Fibroblast of the aortic adventitia (primary cell): ENCODE results near the gene TMC7. TPM values are rescaled to one million over a fixed set of nuclear protein-coding genes. Genes with fewer than 3 reads are reported as not detected.

ENCODE experiments used
- DNase-seq: peaks from one replicate; pipeline ENCODE4 v3.0.0-alpha.2; 2010; ENCODE audit warnings: low read depth
- H3K4me3 ChIP-seq: 2 replicates; pipeline ENCODE4 v1.5.1; 2011; ENCODE audit warnings: low read depth, mild to moderate bottlenecking, control low read depth, low read length, moderate library complexity
- CTCF ChIP-seq: IDR thresholded peaks from 2 replicates; pipeline ENCODE4 v1.5.1; 2011; ENCODE audit warnings: mild to moderate bottlenecking, low read length, control low read depth, inconsistent platforms; ENCODE audit not compliant: insufficient read depth
- total RNA-seq: library from RNA; depleted of rRNA; stranded (reverse); fragments of >200 nt; gene quantifications from 2 replicates; pipeline ENCODE4 v1.2.3, GENCODE V29; 2012; ENCODE audit warnings: low replicate concordance

Gene TMC7
- total RNA-seq, result 0.41 and 1.5 TPM in 2 replicates

DNA sequence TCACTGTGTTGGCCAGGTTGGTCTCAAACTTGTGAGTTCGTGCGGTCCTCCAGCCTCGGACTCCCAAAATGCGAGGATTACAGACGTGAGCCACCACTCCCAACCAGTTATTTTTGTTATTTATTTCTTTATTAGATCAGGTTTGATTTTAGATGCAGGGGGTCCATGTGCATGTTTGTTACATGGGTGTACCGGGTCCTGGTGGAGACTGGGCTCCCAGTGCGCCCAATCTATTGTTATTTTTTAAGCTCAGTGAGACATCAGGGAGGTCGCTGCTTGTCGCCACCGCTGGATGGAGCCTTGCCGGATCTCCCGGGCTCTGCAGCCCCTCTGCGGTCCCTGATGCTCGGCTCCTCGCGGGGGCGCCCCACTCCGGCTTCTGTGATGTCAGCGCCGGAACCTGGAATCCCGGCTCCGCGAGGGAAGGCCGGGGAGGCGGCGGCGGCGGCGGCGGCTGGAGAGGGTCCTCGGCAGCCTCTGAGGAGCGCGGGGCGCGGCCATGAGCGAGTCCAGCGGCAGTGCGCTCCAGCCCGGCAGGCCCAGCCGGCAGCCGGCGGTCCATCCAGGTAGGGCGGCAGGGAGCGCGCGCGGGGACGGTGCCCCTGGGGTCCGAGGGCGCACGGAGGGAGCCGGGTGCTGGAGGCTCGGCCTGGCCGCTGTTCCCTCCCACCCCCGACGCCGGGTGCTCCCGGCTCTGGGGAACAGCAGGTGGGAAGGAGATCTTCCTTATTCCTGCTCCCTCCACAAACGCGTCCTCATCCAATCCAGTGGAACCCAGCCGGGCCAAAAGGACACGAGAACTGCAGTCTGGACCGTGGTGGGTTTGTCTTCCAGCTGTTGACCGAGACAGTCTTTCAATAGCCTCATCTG is at the start of gene TMC7:
TSS of gene TMC7 (plus strand) at position 370 of the 870 bp plus-strand sequence. CDS start at position 500, 130 bp downstream.
- DNase-seq, result peak; percentile 81
- peak; percentile 83 for TF ChIP-seq CTCF
- peak within 1 kb of the TSS; percentile 69 for H3K4me3 ChIP-seq

DNA sequence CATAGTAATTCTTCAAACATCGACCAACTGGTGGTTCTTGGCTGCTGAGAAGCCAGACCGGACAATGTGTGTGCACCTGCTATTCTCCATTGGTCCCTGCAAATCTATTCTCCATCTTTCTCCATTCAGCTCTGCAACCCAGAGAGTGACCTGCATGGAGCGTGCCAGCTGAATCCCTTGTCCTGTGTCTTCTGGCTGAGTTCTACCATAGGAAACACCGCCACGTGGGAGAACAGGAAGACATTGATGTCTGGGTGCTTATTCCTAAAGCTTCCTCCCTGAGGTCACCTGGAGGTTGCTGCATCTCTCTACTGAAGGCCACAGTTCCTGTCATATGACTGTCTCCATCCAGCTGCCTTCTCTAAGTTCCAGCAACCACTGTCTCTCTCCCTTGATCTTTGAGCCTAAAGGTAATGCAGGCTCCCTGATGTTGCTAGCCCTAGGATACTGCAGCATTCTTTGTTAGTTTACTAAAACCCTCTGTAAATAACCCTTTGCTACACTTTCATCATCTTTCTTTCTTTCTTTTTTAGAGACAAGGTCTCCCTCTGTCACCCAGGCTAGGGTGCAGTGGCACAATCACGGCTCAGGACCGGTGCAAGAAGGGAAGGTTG is 46.9 kb upstream of the TMC7 start:
- no peak for TF ChIP-seq CTCF
- H3K4me3 ChIP-seq, result no peak overlapping the region
- no peak for DNase-seq

DNA sequence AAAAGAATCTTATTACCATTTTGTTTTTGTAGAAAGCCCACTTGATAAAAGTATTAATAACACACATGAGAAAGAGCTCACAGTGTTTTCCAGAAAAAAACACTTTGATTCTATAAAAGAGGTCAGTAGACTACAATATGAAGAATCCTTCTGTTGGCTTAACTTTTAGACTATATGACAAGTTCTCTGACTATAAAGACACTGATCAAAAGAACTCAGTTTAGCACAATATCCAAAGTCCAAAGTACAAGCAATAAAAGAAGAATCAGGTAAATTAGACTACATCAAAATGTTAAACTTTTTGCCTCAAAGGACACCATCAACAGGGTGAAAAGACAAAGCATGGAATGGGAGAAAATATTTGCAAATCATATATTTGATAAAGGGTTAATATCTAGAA is 46.3 kb upstream of the TMC7 start:
- no peak for TF ChIP-seq CTCF
- no peak overlapping the region for H3K4me3 ChIP-seq
- no peak for DNase-seq

- no peak for DNase-seq
- TF ChIP-seq CTCF, result no peak
Observed at GRCh38 chr16:18938986-18939385, 44.7 kb upstream of the TMC7 start.

DNA sequence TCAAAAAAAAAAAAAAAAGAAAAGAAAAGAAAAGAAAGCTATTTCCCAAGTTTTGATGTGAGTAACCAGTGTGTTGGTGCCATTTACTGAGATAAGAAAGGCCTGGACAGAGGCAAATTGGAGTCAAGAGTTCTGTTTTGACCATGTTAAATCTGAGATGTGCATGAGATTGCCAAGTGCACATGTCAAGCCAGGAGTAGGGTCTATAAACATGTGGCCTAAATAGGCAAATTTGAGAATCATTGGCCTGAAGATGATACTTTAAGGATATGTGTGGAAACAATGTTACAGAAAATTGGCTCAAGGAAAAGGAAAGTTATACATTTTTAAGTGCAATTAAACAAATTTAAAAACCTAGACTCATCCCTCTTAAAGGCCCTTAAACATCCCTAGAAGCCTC is 42.3 kb upstream of the TMC7 start:
- H3K4me3 ChIP-seq, result no peak overlapping the region
- no peak for TF ChIP-seq CTCF
- DNase-seq, result no peak

More at GRCh38 chr16:18938986-18939385, 44.7 kb upstream of the TMC7 start:
- no peak overlapping the region for H3K4me3 ChIP-seq

DNA sequence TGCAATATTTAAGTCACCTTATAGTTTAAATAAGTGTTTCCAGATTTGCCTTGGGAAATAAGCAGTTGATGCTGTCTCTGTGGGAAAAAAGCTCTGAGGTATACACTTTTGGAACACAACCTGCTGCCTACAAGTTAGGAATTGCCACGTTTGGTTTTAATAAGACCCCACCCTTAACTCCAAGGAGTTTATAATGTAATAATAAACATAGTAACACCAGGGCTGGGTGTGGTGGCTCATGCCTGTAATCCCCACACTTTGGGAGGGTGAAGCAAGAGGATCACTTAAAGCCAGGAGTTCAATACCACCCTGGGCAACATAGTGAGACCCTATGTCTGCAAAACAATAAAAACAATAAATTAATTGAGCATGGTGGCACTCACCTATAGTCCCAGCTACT is 41.7 kb upstream of the TMC7 start:
- no peak for DNase-seq
- no peak overlapping the region for H3K4me3 ChIP-seq

More for the DNA sequence above, 41.7 kb upstream of the TMC7 start:
- TF ChIP-seq CTCF, result no peak
